OCI-LY1 (cell line): Measurements from ENCODE around the gene PPT2.

Source experiments
- CTCF ChIP-seq: fragments of 200-600 bp; sonication (generic), shearing (Covaris generic); IDR thresholded peaks from 2 replicates; pipeline ENCODE4 v1.5.1; 2017; ENCODE audit warnings: mild to moderate bottlenecking, antibody characterized with exemption, low read length, moderate library complexity, mixed read lengths
- EZH2 ChIP-seq: fragments of 200-600 bp; sonication (generic), shearing (Covaris generic); IDR thresholded peaks from 2 replicates; pipeline ENCODE4 v1.8.0; 2017; ENCODE audit warnings: borderline replicate concordance, mixed run types, mild to moderate bottlenecking, antibody characterized with exemption, low read length, moderate library complexity, mixed read lengths

- TF ChIP-seq EZH2: no peak
- TF ChIP-seq CTCF: no peak
Observed at GRCh38 chr6:32108094-32108627, 45.8 kb upstream of the PPT2 start.
